ENCODE measurements around the gene NXPH1.

- TF ChIP-seq CTCF (IDR thresholded peaks at IDR 0.05) (no peak), EP300 (IDR thresholded peaks at IDR 0.05) (no peak), POLR2AphosphoS5 (IDR thresholded peaks at IDR 0.05) (no peak), POLR2A (IDR thresholded peaks at IDR 0.05) (no peak)
These were observed 193.9 kb downstream of the NXPH1 start for GRCh38 chr7:8627325-8627724.
